Suprapubic skin (tissue), 4 donors: ENCODE measurements around the gene LMTK2. TPM values are rescaled to one million over a fixed set of nuclear protein-coding genes. Genes with fewer than 3 reads are reported as not detected.

Source experiments
- DNase-seq, 2 donors: peaks; one replicate each; pipeline ENCODE4 v3.0.0-alpha.2; 2019; ENCODE audit warnings: low spot score in 2 of 2
- H3K27ac ChIP-seq: fragments of 200-600 bp; sonication (generic); one replicate; pipeline ENCODE4 v1.5.1; 2019
- H3K27me3 ChIP-seq: fragments of 200-600 bp; sonication (generic); one replicate; pipeline ENCODE4 v1.5.1; 2019
- H3K36me3 ChIP-seq: fragments of 200-600 bp; sonication (generic); one replicate; pipeline ENCODE4 v1.5.1; 2019
- H3K4me1 ChIP-seq: fragments of 200-600 bp; sonication (generic); one replicate; pipeline ENCODE4 v1.5.1; 2019
- H3K4me3 ChIP-seq: fragments of 200-600 bp; sonication (generic); one replicate; pipeline ENCODE4 v1.5.1; 2019; ENCODE audit warnings: mild to moderate bottlenecking
- H3K9me3 ChIP-seq: fragments of 200-600 bp; sonication (generic); one replicate; pipeline ENCODE4 v1.5.1; 2019
- CTCF ChIP-seq, 2 donors: fragments of 200-600 bp in 1 of 2; fragments of 450-650 bp in 1 of 2; sonication (generic) in 1 of 2; IDR thresholded peaks; one replicate each; pipeline ENCODE4 v1.5.1; 2016 to 2019; ENCODE audit warnings: antibody characterized with exemption in 2 of 2, mild to moderate bottlenecking in 1 of 2, moderate library complexity in 1 of 2
- EP300 ChIP-seq: sonication (generic); formaldehyde crosslinking; IDR thresholded peaks from one replicate; pipeline ENCODE4 v1.6.1; 2017; ENCODE audit warnings: antibody characterized with exemption
- POLR2A ChIP-seq, 2 donors: fragments of 450-650 bp; IDR thresholded peaks; one replicate each; pipeline ENCODE4 v1.6.1; 2017; ENCODE audit warnings: antibody characterized with exemption in 2 of 2, mild to moderate bottlenecking in 2 of 2, moderate library complexity in 2 of 2
- POLR2AphosphoS5 ChIP-seq, 3 donors: sonication (generic); formaldehyde crosslinking; IDR thresholded peaks; one replicate each; pipeline ENCODE4 v1.6.1; 2017; ENCODE audit warnings: antibody characterized with exemption in 3 of 3
- WGBS: methylation state at CpG from one replicate; pipeline ENCODE4 v1.1.5; 2018; 5-methylcytosine and 5-hydroxymethylcytosine counted together
- total RNA-seq, 4 donors: library from RNA; depleted of rRNA; stranded (reverse); fragments of >200 nt; gene quantifications; one replicate each; pipeline ENCODE4 v1.1.0, GENCODE V29; 2016

Gene LMTK2
- total RNA-seq, 4 donors from 2014 or later, result 34.0 to 45.1 (median 39.8) TPM

GRCh38 chr7:98206451-98207330 lies 100.0 kb downstream of the LMTK2 start:
- peaks cover 7% of the 10 kb centered on the region for H3K27me3 ChIP-seq
- H3K4me1 ChIP-seq, result peaks cover 15% of the 10 kb centered on the region
- WGBS, result 93% methylated on average over 38 of the region's 47 CpGs
- no peak overlapping the region for H3K27ac ChIP-seq
- TF ChIP-seq EP300 (no peak), POLR2A (IDR thresholded peaks at IDR 0.05) (no peak), CTCF (IDR thresholded peaks at IDR 0.05) (no peak), POLR2AphosphoS5 (IDR thresholded peaks at IDR 0.05) (no peak)
- peaks cover 43% of the 10 kb centered on the region for H3K36me3 ChIP-seq
- peak in 1 of 2 donors; percentile 63 for DNase-seq
- no peaks in the 10 kb centered on the region for H3K9me3 ChIP-seq
- no peak overlapping the region for H3K4me3 ChIP-seq

GRCh38 chr7:98209166-98209920 lies 102.7 kb downstream of the LMTK2 start:
- Histone ChIP-seq H3K27ac (no peak overlapping the region), H3K9me3 (no peaks in the 10 kb centered on the region), H3K4me3 (no peak overlapping the region), H3K27me3 (peaks cover 7% of the 10 kb centered on the region), H3K4me1 (peaks cover 15% of the 10 kb centered on the region), H3K36me3 (peaks cover 29% of the 10 kb centered on the region)
- 93% methylated on average over 17 of the region's 17 CpGs for WGBS
- TF ChIP-seq POLR2A (IDR thresholded peaks at IDR 0.05) (no peak), EP300 (no peak), POLR2AphosphoS5 (IDR thresholded peaks at IDR 0.05) (no peak)
- DNase-seq, result peak in 1 of 2 donors; percentile 59

- H3K27me3 ChIP-seq, result peaks cover 7% of the 10 kb centered on the region
- H3K4me3 ChIP-seq, result peak overlapping the region; percentile 41
- TF ChIP-seq CTCF (IDR thresholded peaks at IDR 0.05) (no peak), EP300 (no peak), POLR2AphosphoS5 (IDR thresholded peaks at IDR 0.05) (no peak), POLR2A (IDR thresholded peaks at IDR 0.05) (no peak)
- peaks cover 17% of the 10 kb centered on the region for H3K36me3 ChIP-seq
- no peak overlapping the region for H3K27ac ChIP-seq
- peaks cover 15% of the 10 kb centered on the region for H3K4me1 ChIP-seq
- peak; percentile 52 to 75 for DNase-seq
- 3% methylated on average over 18 of the region's 49 CpGs for WGBS
- no peaks in the 10 kb centered on the region for H3K9me3 ChIP-seq
Measured at GRCh38 chr7:98210513-98211220, 104.0 kb downstream of the LMTK2 start.

- no CpG with 5 or more reads among the region's 45 CpGs for WGBS
Measured at GRCh38 chr7:98211221-98211675, 104.6 kb downstream of the LMTK2 start, which contains the start of gene BHLHA15. TSS of gene BHLHA15 (plus strand) at chr7:98211439. CDS start at chr7:98212310, 871 bp downstream.

GRCh38 chr7:98211676-98212531 lies 105.2 kb downstream of the LMTK2 start:
- TF ChIP-seq POLR2AphosphoS5 (IDR thresholded peaks at IDR 0.05), result no peak
- no peak for TF ChIP-seq EP300
- no peak for TF ChIP-seq CTCF (IDR thresholded peaks at IDR 0.05)
- TF ChIP-seq POLR2A (IDR thresholded peaks at IDR 0.05), result no peak
- H3K27me3 ChIP-seq, result peaks cover 7% of the 10 kb centered on the region
- H3K4me1 ChIP-seq, result peaks cover 15% of the 10 kb centered on the region
- H3K4me3 ChIP-seq, result peak overlapping the region; percentile 41
- DNase-seq, result peak; percentile 60 to 78
- no peak overlapping the region for H3K27ac ChIP-seq
- peaks cover 15% of the 10 kb centered on the region for H3K36me3 ChIP-seq
- no peaks in the 10 kb centered on the region for H3K9me3 ChIP-seq
- WGBS, result 89% methylated on average over 18 of the region's 49 CpGs

More at GRCh38 chr7:98211221-98211675, 104.6 kb downstream of the LMTK2 start, which contains the start of gene BHLHA15:
- no peaks in the 10 kb centered on the region for H3K9me3 ChIP-seq
- H3K4me1 ChIP-seq, result peaks cover 15% of the 10 kb centered on the region
- peak in 1 of 2 donors; percentile 53 for DNase-seq
- peak within 1 kb of the TSS; percentile 41 for H3K4me3 ChIP-seq
- peaks cover 7% of the 10 kb centered on the region for H3K27me3 ChIP-seq
- no peak for TF ChIP-seq POLR2AphosphoS5 (IDR thresholded peaks at IDR 0.05)
- peaks cover 17% of the 10 kb centered on the region for H3K36me3 ChIP-seq
- H3K27ac ChIP-seq, result no peak within 1 kb of the TSS
